Activated CD8-positive, alpha-beta T cell treated with anti-CD3 and anti-CD28 coated beads for 36 hours (primary cell): ENCODE results near the gene BTRC. TPM values are rescaled to one million over a fixed set of nuclear protein-coding genes. Genes with fewer than 3 reads are reported as not detected.
A peak's percentile ranks its signal among the peaks of the same experiment; 100 is the strongest.

Experiments used
- ATAC-seq: fragments of 200-7000 bp; cut with Tn5 transposase; one replicate; pipeline ENCODE4 v1.10.0; 2021; ENCODE audit warnings: mild to moderate bottlenecking, moderate library complexity
- CTCF ChIA-PET: fragments of 350-600 bp; sonication (Branson Sonifier 250); formaldehyde crosslinking; loops from one replicate; lab custom pipeline; 2021; ENCODE audit warnings: antibody characterized with exemption; lab: Charles Lee
- POLR2A ChIA-PET: fragments of 350-600 bp; sonication (Branson Sonifier 250); formaldehyde crosslinking; loops from one replicate; lab custom pipeline; 2021; ENCODE audit warnings: antibody characterized with exemption; lab: Charles Lee
- DNase-seq: peaks from one replicate; pipeline ENCODE4 v3.0.0-alpha.2; 2020
- H3K27ac Mint-ChIP-seq: one replicate; pipeline ENCODE4 v1.8.0; 2021; ENCODE audit warnings: mild to moderate bottlenecking, mixed read lengths
- H3K27me3 Mint-ChIP-seq: one replicate; pipeline ENCODE4 v1.8.0; 2021; ENCODE audit warnings: mixed read lengths
- H3K36me3 Mint-ChIP-seq: one replicate; pipeline ENCODE4 v1.8.0; 2021; ENCODE audit warnings: low read depth, mixed read lengths
- H3K4me1 Mint-ChIP-seq: one replicate; pipeline ENCODE4 v1.8.0; 2021; ENCODE audit warnings: low read depth, mixed read lengths
- H3K4me3 Mint-ChIP-seq: one replicate; pipeline ENCODE4 v1.8.0; 2021; ENCODE audit warnings: mild to moderate bottlenecking, moderate library complexity, mixed read lengths
- H3K9me3 Mint-ChIP-seq: one replicate; pipeline ENCODE4 v1.8.0; 2021; ENCODE audit warnings: mixed read lengths
- intact Hi-C: fragments of 100-400 bp; cut with micrococcal nuclease; formaldehyde crosslinking; loops from one replicate; pipeline ENCODE4 v1.10.0; 2022
- total RNA-seq, 2 experiments: library from RNA; stranded (reverse); gene quantifications; one replicate each; pipeline ENCODE4 v1.2.3, GENCODE V29; 2021
- TF ChIP-seq, protein P1 (sequence below): fragments of 200-600 bp; IDR thresholded peaks from one replicate; pipeline ENCODE4 v1.8.0; 2022; ENCODE audit warnings: antibody characterized with exemption, mild to moderate bottlenecking

The BTRC gene
- total RNA-seq, 2 experiments from 2014 or later = 11.6 to 14.6 TPM

DNA sequence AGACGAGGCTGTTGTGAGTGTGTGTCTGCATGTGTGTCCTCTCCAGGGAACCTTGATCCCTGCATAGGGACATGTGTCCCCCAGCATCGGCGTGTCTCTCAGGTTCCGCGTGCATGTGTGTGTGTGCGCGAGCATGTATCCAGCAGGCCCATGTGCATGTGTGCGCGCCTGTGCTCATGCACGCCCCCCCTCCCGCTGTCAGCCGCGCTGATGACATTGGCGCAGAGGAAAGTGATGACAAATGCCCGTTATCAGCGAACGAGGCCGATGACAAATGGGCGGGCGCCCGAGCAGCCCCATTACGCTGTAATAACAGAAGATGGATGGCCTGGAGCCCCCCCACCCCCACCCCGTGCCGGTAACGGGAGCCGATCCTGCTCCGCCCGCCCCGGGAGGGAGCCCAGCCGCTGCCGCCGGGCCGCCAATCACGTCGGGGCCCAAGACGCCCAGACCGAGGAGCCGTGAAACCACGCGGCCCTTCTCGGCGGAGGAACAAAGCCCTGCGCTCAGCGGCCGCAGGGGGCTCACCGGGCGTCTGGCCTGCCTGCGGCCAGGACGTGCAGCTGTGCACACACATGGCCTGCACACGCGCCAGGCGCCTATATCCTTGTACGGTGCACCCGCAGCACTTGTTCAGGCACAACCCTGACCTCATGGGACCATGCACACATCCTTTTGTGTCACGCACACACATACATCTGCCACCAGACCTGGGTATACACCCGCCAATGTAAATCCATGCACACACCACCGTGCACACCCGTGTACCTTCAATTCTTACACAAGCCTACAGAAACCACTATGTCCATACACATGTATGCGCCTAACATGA, 212.6 kb downstream of the BTRC start:
- peaks cover 16% of the 10 kb centered on the region for H3K4me1 Mint-ChIP-seq
- intact Hi-C loops = loop anchor here (5.0 kb wide), 1 partner anchor 274 kb away; no protein-coding TSS in a partner anchor
- DNase-seq (peak; percentile 35), ATAC-seq (peak; percentile 2)
- H3K27ac Mint-ChIP-seq = no peak overlapping the region
- no peaks in the 10 kb centered on the region for H3K36me3 Mint-ChIP-seq
- H3K4me3 Mint-ChIP-seq = no peak overlapping the region
- CTCF ChIA-PET = no interaction called here
- POLR2A ChIA-PET = interaction anchor here (1.9 kb wide), 1 partner anchor 9 kb away, joined by 4 read pairs; no protein-coding TSS in a partner anchor
- no peaks in the 10 kb centered on the region for H3K9me3 Mint-ChIP-seq
- TF ChIP-seq, protein P1, sequence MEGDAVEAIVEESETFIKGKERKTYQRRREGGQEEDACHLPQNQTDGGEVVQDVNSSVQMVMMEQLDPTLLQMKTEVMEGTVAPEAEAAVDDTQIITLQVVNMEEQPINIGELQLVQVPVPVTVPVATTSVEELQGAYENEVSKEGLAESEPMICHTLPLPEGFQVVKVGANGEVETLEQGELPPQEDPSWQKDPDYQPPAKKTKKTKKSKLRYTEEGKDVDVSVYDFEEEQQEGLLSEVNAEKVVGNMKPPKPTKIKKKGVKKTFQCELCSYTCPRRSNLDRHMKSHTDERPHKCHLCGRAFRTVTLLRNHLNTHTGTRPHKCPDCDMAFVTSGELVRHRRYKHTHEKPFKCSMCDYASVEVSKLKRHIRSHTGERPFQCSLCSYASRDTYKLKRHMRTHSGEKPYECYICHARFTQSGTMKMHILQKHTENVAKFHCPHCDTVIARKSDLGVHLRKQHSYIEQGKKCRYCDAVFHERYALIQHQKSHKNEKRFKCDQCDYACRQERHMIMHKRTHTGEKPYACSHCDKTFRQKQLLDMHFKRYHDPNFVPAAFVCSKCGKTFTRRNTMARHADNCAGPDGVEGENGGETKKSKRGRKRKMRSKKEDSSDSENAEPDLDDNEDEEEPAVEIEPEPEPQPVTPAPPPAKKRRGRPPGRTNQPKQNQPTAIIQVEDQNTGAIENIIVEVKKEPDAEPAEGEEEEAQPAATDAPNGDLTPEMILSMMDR = no peak
- H3K27me3 Mint-ChIP-seq = peaks cover 55% of the 10 kb centered on the region

DNA sequence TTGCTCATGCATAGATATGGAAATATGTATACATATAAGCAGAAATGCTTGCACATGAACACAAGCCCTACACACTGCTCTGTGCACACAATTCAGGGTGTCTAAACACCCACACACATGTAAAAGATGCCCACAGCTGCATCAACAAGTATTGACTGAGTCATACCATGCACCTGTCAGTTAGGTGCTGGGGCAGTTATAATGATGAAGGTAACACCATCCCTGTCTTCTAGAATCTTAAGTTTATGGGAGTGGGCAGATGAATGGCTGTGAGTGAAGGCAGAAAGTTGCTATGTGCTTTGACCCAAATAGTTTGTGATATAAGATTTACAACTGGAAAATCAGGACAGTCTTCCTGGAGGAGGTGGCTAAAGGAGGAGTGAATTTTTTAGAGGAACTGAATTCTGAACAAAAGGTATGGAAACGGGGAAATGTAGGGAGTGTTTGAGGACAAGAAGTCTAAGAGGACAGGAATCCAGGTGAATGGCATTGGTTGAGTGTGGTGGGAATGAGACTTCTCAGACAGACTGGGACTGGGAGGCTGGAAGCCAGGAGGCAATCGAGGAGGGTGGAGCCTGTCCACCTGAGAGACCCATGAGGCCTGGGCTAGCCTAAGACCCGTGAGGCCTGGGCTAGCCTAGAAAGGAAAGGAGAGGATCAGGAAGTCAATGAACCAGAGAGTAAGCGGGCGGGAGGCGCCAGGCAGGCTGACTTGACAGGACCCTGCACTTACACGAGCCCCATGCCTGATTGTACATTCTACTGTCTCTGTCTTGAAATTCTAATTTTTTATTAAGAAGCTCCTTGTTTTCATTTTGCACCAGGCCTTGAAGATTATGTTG, 213.4 kb downstream of the BTRC start:
- no peak overlapping the region for H3K4me3 Mint-ChIP-seq
- H3K9me3 Mint-ChIP-seq = no peaks in the 10 kb centered on the region
- peaks cover 53% of the 10 kb centered on the region for H3K27me3 Mint-ChIP-seq
- intact Hi-C loops = loop anchor here (5.0 kb wide), 1 partner anchor 275 kb away; no protein-coding TSS in a partner anchor
- H3K27ac Mint-ChIP-seq = no peak overlapping the region
- ChIA-PET CTCF (interaction anchor here (1.0 to 4.3 kb wide), 2 partner anchors 25 to 352 kb away, joined by 3 to 73 read pairs; no protein-coding TSS in a partner anchor), POLR2A (no interaction called here)
- no peaks in the 10 kb centered on the region for H3K36me3 Mint-ChIP-seq
- ATAC-seq (peak; percentile 32), DNase-seq (peak; percentile 28)
- peaks cover 16% of the 10 kb centered on the region for H3K4me1 Mint-ChIP-seq
- TF ChIP-seq, protein P1 = no peak

DNA sequence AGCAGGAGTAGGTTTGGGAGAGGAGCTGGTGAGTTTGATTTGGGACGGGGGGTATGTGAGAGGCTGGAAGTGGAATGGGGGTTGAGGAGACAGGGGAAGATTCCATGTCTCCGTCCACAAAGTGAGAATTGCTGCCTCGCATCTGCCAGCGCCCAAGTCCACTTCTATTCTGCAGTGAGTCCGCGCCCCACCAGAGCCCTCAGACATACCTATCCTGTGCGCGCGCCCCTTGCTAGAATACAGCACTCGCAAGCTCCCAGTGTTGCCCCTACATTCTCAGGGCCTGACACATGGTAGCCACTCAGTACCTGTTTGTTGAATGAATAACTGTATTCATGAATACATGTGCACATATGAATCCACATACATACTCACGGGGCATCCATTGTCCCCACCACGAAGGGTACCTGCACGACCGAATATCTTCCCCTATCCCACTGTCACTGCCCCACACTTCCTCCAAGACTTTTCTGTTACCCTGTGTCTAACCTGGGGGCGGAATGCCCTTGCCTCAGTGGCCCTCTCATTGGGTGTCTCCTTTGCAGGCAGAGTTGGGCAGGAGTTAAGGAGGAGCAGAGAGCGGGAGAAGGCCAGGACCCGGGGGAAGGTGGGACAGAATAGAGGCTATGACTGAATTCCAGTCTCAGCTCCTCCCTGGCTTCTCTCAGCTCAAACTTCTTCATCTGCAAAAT, 214.2 kb downstream of the BTRC start:
- Mint-ChIP-seq H3K27me3 (peaks cover 51% of the 10 kb centered on the region), H3K36me3 (no peaks in the 10 kb centered on the region), H3K4me1 (peaks cover 16% of the 10 kb centered on the region), H3K27ac (no peak overlapping the region), H3K4me3 (no peak overlapping the region), H3K9me3 (no peaks in the 10 kb centered on the region)
- intact Hi-C loops = loop anchor here (5.0 kb wide), 1 partner anchor 276 kb away; no protein-coding TSS in a partner anchor
- ChIA-PET CTCF (interaction anchor here (1.0 to 4.3 kb wide), 3 partner anchors 26 to 353 kb away, joined by 3 to 73 read pairs (median 8); no protein-coding TSS in a partner anchor), POLR2A (no interaction called here)
- TF ChIP-seq, protein P1 = no peak
- no peak for DNase-seq
- ATAC-seq = no peak

DNA sequence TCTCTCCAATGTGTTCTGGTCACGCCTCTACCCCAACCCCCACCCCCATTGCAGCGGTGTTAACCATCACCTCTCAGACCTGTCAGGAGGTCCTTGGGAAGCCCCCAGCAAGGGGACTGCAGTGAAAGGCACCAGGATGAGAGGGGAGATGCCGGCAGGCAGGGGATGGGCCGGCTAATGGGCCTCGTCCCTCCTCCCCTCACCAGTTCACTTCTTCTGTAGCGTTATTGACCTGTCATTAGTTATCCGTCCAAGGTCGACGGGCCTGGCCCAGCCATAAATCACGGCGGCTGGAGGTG, 215.3 kb downstream of the BTRC start:
- Mint-ChIP-seq H3K4me3 (peak overlapping the region; percentile 72), H3K27me3 (peaks cover 43% of the 10 kb centered on the region), H3K9me3 (no peaks in the 10 kb centered on the region), H3K27ac (no peak overlapping the region), H3K4me1 (peaks cover 16% of the 10 kb centered on the region), H3K36me3 (no peaks in the 10 kb centered on the region)
- no peak for DNase-seq
- ATAC-seq = no peak
- ChIA-PET CTCF (interaction anchor here (0.6 to 4.3 kb wide), 33 partner anchors 10 to 519 kb away, joined by 3 to 73 read pairs (median 5); partner anchors contain the start of gene BTRC), POLR2A (interaction anchor here (0.5 to 0.6 kb wide), 2 partner anchors 12 to 341 kb away, joined by 3 read pairs; no protein-coding TSS in a partner anchor)
- intact Hi-C loops = loop anchor here (5.0 kb wide), 1 partner anchor 277 kb away; no protein-coding TSS in a partner anchor
- TF ChIP-seq, protein P1 = no peak
